Neural progenitor cell (in vitro differentiated cells): ENCODE data around the gene AFF3. TPM values are rescaled to one million over a fixed set of nuclear protein-coding genes. Genes with fewer than 3 reads are reported as not detected.
"Not testable (repeated sequence)": the region's sequence is repeated elsewhere in the genome, so short reads cannot be mapped to it uniquely, and the experiment has no call there.

Experiments
- DNase-seq: peaks from one replicate; pipeline ENCODE4 v3.0.0-alpha.2; 2016; ENCODE audit warnings: low spot score
- H2AFZ ChIP-seq: fragments of 200-600 bp; sonication (generic); replicated peaks from 2 replicates; pipeline ENCODE4 v1.6.1; 2016; ENCODE audit warnings: antibody characterized with exemption
- H3F3A ChIP-seq: fragments of 200-600 bp; sonication (generic); 2 replicates; pipeline ENCODE4 v1.6.1; 2016; ENCODE audit warnings: antibody characterized with exemption, low read depth
- H3K27ac ChIP-seq: fragments of 200-600 bp; sonication (generic); 2 replicates; pipeline ENCODE4 v1.5.1; 2016; ENCODE audit warnings: mild to moderate bottlenecking
- H3K27me3 ChIP-seq: fragments of 200-600 bp; sonication (generic); 2 replicates; pipeline ENCODE4 v1.6.1; 2016; ENCODE audit warnings: mild to moderate bottlenecking, moderate library complexity
- H3K36me3 ChIP-seq: fragments of 200-600 bp; sonication (generic); 2 replicates; pipeline ENCODE4 v1.5.1; 2016
- H3K4me1 ChIP-seq: fragments of 200-600 bp; sonication (generic); 2 replicates; pipeline ENCODE4 v1.6.1; 2016; ENCODE audit warnings: mixed run types
- H3K4me2 ChIP-seq: fragments of 200-600 bp; sonication (generic); 2 replicates; pipeline ENCODE4 v1.6.1; 2016
- H3K4me3 ChIP-seq: fragments of 200-600 bp; sonication (generic); 2 replicates; pipeline ENCODE4 v1.5.1; 2016
- H3K79me2 ChIP-seq: fragments of 200-600 bp; sonication (generic); 2 replicates; pipeline ENCODE4 v1.6.1; 2016; ENCODE audit warnings: low read depth
- H3K9ac ChIP-seq: fragments of 200-600 bp; sonication (generic); 2 replicates; pipeline ENCODE4 v1.6.1; 2016
- H3K9me3 ChIP-seq: fragments of 200-600 bp; sonication (generic); 2 replicates; pipeline ENCODE4 v1.5.1; 2016; ENCODE audit warnings: low read depth
- H4K20me1 ChIP-seq: fragments of 200-600 bp; sonication (generic); 2 replicates; pipeline ENCODE4 v1.6.1; 2016; ENCODE audit warnings: low read depth
- H3K27ac Mint-ChIP-seq: 3 replicates; pipeline ENCODE4 v1.8.0; 2021; ENCODE audit warnings: mixed read lengths
- H3K27me3 Mint-ChIP-seq: 2 replicates; pipeline ENCODE4 v1.8.0; 2022; ENCODE audit warnings: low read depth, mild to moderate bottlenecking, inconsistent platforms, moderate library complexity, mixed read lengths; ENCODE audit not compliant: insufficient read depth
- H3K36me3 Mint-ChIP-seq: 3 replicates; pipeline ENCODE4 v1.8.0; 2021; ENCODE audit warnings: mixed read lengths
- H3K4me1 Mint-ChIP-seq: 3 replicates; pipeline ENCODE4 v1.8.0; 2021; ENCODE audit warnings: mixed read lengths
- H3K4me3 Mint-ChIP-seq: 3 replicates; pipeline ENCODE4 v1.8.0; 2021; ENCODE audit warnings: mild to moderate bottlenecking, moderate library complexity, mixed read lengths
- H3K9me3 Mint-ChIP-seq: 3 replicates; pipeline ENCODE4 v1.8.0; 2020; ENCODE audit warnings: mixed read lengths
- EZH2 ChIP-seq: fragments of 200-600 bp; sonication (generic); IDR thresholded peaks from 2 replicates; pipeline ENCODE4 v1.6.1; 2017; ENCODE audit warnings: antibody characterized with exemption, mild to moderate bottlenecking, moderate library complexity
- EZH2phosphoT487 ChIP-seq: fragments of 200-600 bp; sonication (generic); IDR thresholded peaks from 2 replicates; pipeline ENCODE4 v1.6.1; 2017; ENCODE audit warnings: antibody characterized with exemption
- total RNA-seq: library from RNA; depleted of rRNA; stranded (reverse); fragments of >200 nt; gene quantifications from 2 replicates; pipeline ENCODE4 v1.2.3, GENCODE V29; 2015; ENCODE audit warnings: low replicate concordance
- TF ChIP-seq, protein P1 (sequence below): fragments of 200-600 bp; sonication (generic); IDR thresholded peaks from 2 replicates; pipeline ENCODE4 v1.5.1; 2017; ENCODE audit warnings: antibody characterized with exemption, mild to moderate bottlenecking

The AFF3 gene
- total RNA-seq, 1 donor from 2014 or later: 0.26 TPM

DNA sequence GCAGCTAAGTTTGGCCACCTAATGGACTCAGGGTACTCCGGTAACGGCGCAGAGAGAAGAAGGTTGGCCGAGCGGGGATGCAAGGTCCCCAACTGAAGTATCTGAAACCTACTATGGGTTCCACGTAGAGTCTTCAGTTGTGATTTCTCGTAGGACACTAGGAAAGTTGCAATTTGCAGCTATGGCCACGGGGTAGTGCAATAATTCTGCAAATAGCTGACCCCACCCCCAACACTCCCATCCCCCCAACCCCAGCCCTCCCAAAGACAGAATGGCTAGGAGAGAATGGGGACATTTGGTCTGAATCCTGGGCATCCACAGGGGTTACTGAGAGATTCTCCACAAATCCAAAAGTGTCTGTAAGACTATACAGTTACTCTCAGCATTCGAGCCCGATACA is 46.5 kb downstream of the AFF3 start:
- H3K27ac Mint-ChIP-seq, H3K27ac ChIP-seq, H3K27me3 Mint-ChIP-seq, H3K4me1 Mint-ChIP-seq, H2AFZ ChIP-seq, H3K36me3 ChIP-seq, H3K79me2 ChIP-seq, H3F3A ChIP-seq, H3K4me1 ChIP-seq, H3K9ac ChIP-seq, H3K9me3 Mint-ChIP-seq, H3K36me3 Mint-ChIP-seq, H3K4me2 ChIP-seq, H4K20me1 ChIP-seq, H3K9me3 ChIP-seq, H3K4me3 ChIP-seq, H3K4me3 Mint-ChIP-seq, DNase-seq: not testable (repeated sequence)
- H3K27me3 ChIP-seq: peaks cover 14% of the 10 kb centered on the region

DNA sequence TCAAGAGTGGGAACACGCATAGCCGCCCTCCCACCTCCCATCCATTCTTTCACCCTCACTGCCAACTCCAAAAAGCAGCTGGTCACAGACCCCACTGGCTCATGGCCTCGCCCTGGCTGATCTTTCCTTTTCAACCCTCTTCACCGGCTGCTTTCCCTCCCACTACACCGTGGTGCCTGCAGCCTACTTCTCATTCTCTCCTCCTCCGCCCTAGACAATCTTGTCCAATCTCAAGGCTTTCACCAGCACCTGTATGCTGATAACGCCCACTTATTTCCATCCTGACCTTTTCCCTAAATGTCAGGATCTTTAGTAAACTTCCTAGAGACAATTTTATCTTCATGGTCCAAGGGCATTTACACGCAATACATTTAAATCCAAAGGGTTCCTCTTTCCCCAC is 50.6 kb downstream of the AFF3 start:
- not testable (repeated sequence) for H2AFZ ChIP-seq, H3K36me3 Mint-ChIP-seq, H3F3A ChIP-seq, H3K4me1 Mint-ChIP-seq, H3K4me3 ChIP-seq, H3K4me1 ChIP-seq, H3K4me2 ChIP-seq, H3K27me3 ChIP-seq, H3K9me3 Mint-ChIP-seq, H3K27me3 Mint-ChIP-seq, H3K9me3 ChIP-seq, H3K9ac ChIP-seq, H3K27ac Mint-ChIP-seq, H3K79me2 ChIP-seq, H3K36me3 ChIP-seq, DNase-seq, H3K27ac ChIP-seq, H4K20me1 ChIP-seq, H3K4me3 Mint-ChIP-seq

DNA sequence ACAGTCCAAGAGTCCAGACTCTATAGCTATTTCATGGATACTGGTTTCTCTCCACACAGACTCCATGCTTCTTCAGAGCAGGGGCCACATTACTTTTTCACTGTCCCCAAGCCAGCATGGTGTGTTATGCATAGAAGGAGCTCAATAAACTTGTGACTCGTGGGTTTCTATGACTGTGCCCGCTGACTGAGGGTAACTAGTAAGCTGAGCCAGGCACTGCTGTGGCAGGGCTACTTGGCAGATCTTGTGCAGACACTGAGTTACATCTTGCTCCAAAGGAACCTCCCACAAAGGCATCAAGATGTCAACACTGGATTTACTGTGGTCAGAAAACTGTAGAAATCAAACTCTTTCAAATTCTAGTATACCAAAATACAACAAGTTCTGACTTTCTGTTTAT is 56.6 kb downstream of the AFF3 start:
- not testable (repeated sequence) for H3K27me3 Mint-ChIP-seq, H2AFZ ChIP-seq, H3K9me3 Mint-ChIP-seq, H3K27ac Mint-ChIP-seq, H3K4me3 Mint-ChIP-seq, H3F3A ChIP-seq, H3K4me1 ChIP-seq, H3K36me3 ChIP-seq, H3K27ac ChIP-seq, H3K9ac ChIP-seq, H3K27me3 ChIP-seq, H3K79me2 ChIP-seq, H3K4me1 Mint-ChIP-seq, H3K9me3 ChIP-seq, DNase-seq, H4K20me1 ChIP-seq, H3K4me2 ChIP-seq, H3K4me3 ChIP-seq, H3K36me3 Mint-ChIP-seq

DNA sequence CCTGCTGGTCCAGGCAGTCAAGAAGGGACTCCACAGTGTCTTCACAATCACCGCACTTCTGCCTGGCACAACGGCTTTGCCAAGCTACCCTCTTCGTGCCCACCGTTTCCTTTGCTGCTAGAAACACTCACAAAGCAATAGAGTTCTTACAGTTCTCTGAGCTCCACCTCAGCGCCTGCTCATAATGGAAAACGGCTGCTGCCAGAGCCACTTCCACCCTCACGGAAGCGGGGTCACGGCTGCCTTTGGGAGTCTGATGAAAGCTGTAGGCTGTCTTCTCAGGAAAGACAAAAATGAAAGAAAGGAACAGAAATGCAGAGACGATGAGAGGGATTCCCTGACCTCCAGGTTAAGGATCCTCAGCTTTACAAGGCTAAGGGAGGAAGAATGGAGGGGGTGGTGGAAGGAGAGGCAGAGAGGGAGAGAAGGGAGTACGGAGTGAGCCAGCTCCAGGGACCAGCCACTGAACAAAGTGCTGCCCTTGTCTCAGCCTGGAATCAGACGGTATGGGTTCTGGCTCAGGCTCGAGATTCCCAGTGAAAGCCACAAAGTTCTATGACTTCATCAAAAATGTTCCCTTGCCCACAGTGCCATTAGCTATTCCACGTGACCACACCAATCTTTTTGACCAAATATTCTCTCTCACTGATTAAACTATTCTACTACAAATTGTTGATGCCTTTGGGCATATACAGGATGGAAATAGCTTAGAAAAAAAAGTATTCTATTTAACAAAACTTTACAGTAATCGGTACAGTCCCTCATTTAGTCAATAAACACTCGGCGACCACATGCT is 58.8 kb downstream of the AFF3 start:
- DNase-seq, H4K20me1 ChIP-seq, H3K27me3 Mint-ChIP-seq, H3K4me3 Mint-ChIP-seq, H3F3A ChIP-seq, H3K4me1 ChIP-seq, H2AFZ ChIP-seq, H3K9me3 ChIP-seq, H3K36me3 ChIP-seq, H3K4me1 Mint-ChIP-seq, H3K9ac ChIP-seq, H3K9me3 Mint-ChIP-seq, H3K27ac Mint-ChIP-seq, H3K79me2 ChIP-seq, H3K27me3 ChIP-seq, H3K4me2 ChIP-seq, H3K4me3 ChIP-seq, H3K27ac ChIP-seq, H3K36me3 Mint-ChIP-seq: not testable (repeated sequence)

DNA sequence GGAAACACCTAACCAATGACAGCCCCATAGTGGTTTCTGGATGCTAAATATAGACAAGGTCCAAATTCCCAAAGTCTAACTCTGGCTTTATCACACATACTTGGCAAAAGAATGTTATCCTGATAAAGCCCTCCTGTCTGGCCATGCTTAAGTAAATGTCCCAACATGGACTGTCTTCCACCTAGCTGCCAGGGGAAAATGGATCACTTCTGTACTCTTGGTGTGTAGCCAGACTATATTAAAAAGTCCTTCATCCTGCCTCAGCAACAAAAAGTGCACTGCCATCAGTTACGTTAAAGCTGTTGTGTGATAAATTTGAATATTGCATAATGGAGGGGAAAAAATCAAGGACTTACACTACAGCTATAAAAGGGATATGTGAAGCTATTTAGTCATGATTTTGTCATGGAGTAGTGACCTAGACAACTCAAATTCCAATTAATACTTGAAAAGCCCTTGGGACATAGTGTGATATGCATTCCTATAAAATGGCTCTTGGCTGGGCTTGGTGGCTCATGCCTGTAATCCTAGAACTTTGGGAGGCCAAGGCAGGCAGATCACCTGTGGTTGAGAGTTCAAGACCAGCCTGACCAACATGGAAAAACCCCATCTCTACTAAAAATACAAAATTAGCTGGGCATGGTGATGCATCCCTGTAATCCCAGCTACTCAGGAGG is 60.0 kb downstream of the AFF3 start:
- H3K27me3 ChIP-seq, H3K4me2 ChIP-seq, H3K36me3 ChIP-seq, H3K4me3 ChIP-seq, H3K9me3 ChIP-seq, H3K4me3 Mint-ChIP-seq, H3K4me1 ChIP-seq, H3K9ac ChIP-seq, H2AFZ ChIP-seq, DNase-seq, H3K4me1 Mint-ChIP-seq, H3K9me3 Mint-ChIP-seq, H3K36me3 Mint-ChIP-seq, H3K79me2 ChIP-seq, H3F3A ChIP-seq, H4K20me1 ChIP-seq, H3K27ac Mint-ChIP-seq, H3K27me3 Mint-ChIP-seq, H3K27ac ChIP-seq: not testable (repeated sequence)

DNA sequence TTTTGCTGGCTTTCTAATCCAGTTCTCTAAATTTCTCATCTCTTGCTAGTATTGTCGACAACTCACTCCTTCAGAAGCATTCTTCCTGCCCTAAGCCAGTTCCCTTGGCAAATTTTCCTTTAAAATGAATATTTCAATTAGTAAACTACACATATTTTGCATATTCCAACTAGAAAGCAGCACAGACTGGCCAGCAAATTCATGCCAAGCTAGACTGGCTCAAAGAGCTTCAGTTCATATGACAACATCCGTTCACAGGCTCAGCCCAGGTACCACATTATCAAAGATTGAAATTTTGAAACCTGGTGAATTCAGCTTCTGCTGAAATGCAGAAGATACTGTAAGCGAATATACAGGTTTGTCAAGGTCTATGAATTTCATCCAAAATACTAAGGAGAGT is 64.5 kb downstream of the AFF3 start:
- H3K9me3 Mint-ChIP-seq: no peaks in the 10 kb centered on the region
- no peak overlapping the region for H3K4me3 Mint-ChIP-seq
- Histone ChIP-seq H3K9me3 (no peaks in the 10 kb centered on the region), H3K79me2 (no peaks in the 10 kb centered on the region), H3K36me3 (no peaks in the 10 kb centered on the region), H3K27ac (no peak overlapping the region), H3K9ac (no peak overlapping the region), H3K4me2 (no peak overlapping the region), H3K4me1 (peaks cover 8% of the 10 kb centered on the region), H3K4me3 (no peak overlapping the region), H3F3A (no peaks in the 10 kb centered on the region), H2AFZ (no peak overlapping the region), H3K27me3 (peaks cover 48% of the 10 kb centered on the region), H4K20me1 (no peaks in the 10 kb centered on the region)
- H3K27ac Mint-ChIP-seq: no peak overlapping the region
- DNase-seq: no peak
- H3K36me3 Mint-ChIP-seq: peaks cover 2% of the 10 kb centered on the region
- H3K27me3 Mint-ChIP-seq: no peaks in the 10 kb centered on the region
- peaks cover 8% of the 10 kb centered on the region for H3K4me1 Mint-ChIP-seq
- TF ChIP-seq EZH2phosphoT487 (no peak), EZH2 (no peak)
- TF ChIP-seq, protein P1, sequence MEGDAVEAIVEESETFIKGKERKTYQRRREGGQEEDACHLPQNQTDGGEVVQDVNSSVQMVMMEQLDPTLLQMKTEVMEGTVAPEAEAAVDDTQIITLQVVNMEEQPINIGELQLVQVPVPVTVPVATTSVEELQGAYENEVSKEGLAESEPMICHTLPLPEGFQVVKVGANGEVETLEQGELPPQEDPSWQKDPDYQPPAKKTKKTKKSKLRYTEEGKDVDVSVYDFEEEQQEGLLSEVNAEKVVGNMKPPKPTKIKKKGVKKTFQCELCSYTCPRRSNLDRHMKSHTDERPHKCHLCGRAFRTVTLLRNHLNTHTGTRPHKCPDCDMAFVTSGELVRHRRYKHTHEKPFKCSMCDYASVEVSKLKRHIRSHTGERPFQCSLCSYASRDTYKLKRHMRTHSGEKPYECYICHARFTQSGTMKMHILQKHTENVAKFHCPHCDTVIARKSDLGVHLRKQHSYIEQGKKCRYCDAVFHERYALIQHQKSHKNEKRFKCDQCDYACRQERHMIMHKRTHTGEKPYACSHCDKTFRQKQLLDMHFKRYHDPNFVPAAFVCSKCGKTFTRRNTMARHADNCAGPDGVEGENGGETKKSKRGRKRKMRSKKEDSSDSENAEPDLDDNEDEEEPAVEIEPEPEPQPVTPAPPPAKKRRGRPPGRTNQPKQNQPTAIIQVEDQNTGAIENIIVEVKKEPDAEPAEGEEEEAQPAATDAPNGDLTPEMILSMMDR: no peak
